Heart left ventricle (tissue), 16 donors: ENCODE data around the gene LIAS. TPM values are rescaled to one million over a fixed set of nuclear protein-coding genes. Genes with fewer than 3 reads are reported as not detected.

Source experiments
- ATAC-seq, 4 donors: fragments of 200-7000 bp; cut with Tn5 transposase; one replicate each; pipeline ENCODE4 v1.9.1; 2020 to 2022; ENCODE audit warnings: moderate library complexity in 4 of 4, mild to moderate bottlenecking in 3 of 4, moderate number of reproducible peaks in 1 of 4
- DNase-seq, 5 donors: peaks; one replicate each; pipeline ENCODE4 v3.0.0-alpha.2; 2020
- H3K27ac ChIP-seq, 12 donors: fragments of 200-600 bp; sonication (generic) in 4 of 12; one replicate each; pipeline versions ENCODE4 v1.5.0 to v1.8.0; 2016 to 2022; ENCODE audit warnings: mild to moderate bottlenecking in 2 of 12
- H3K27me3 ChIP-seq, 9 donors: fragments of 200-600 bp; sonication (generic) in 2 of 9; one replicate each; pipeline versions ENCODE4 v1.5.1 to v1.8.0; 2016 to 2022; ENCODE audit warnings: mild to moderate bottlenecking in 3 of 9
- H3K36me3 ChIP-seq, 9 donors: fragments of 200-600 bp; sonication (generic) in 2 of 9; one replicate each; pipeline versions ENCODE4 v1.5.0 to v1.8.0; 2018 to 2022; ENCODE audit warnings: mild to moderate bottlenecking in 2 of 9
- H3K4me1 ChIP-seq, 12 donors: fragments of 200-600 bp; sonication (generic) in 4 of 12; one replicate each; pipeline versions ENCODE4 v1.5.0 to v1.8.0; 2016 to 2022; ENCODE audit warnings: mild to moderate bottlenecking in 3 of 12
- H3K4me3 ChIP-seq, 12 donors: fragments of 200-600 bp; sonication (generic) in 4 of 12; one replicate each; pipeline versions ENCODE4 v1.5.0 to v1.8.0; 2017 to 2022; ENCODE audit warnings: mild to moderate bottlenecking in 9 of 12, moderate library complexity in 4 of 12
- H3K9me3 ChIP-seq, 12 donors: fragments of 200-600 bp; sonication (generic) in 4 of 12; one replicate each; pipeline versions ENCODE4 v1.5.0 to v1.8.0; 2016 to 2022; ENCODE audit warnings: mild to moderate bottlenecking in 1 of 12
- POLR2A ChIP-seq, 2 donors: fragments of 450-650 bp; IDR thresholded peaks; one replicate each; pipeline ENCODE4 v1.6.1; 2017; ENCODE audit warnings: antibody characterized with exemption in 2 of 2, mild to moderate bottlenecking in 2 of 2, moderate library complexity in 2 of 2
- WGBS, 4 donors: extraction: QIAGEN DNeasy Blood & Tissue Kit in 2 of 4; methylation state at CpG; one replicate each; pipeline versions ENCODE4 v1.1.5 to v1.1.7; 2013 to 2018; 5-methylcytosine and 5-hydroxymethylcytosine counted together
- intact Hi-C, 10 donors: fragments of 100-400 bp; cut with DNase I; formaldehyde crosslinking; loops; one replicate each; pipeline versions ENCODE4 v1.11.1 to v1.14.2; 2022
- polyA plus RNA-seq, 2 donors: library from polyadenylated mRNA; stranded (reverse); fragments of 200-250 nt; gene quantifications; one replicate each; pipeline ENCODE4 v1.2.3, GENCODE V29; 2013
- total RNA-seq, 9 donors: library from RNA; depleted of rRNA in 2 of 9; stranded (reverse); fragments of >200 nt in 2 of 9; fragmentation: NEBNext Ultra II Directional in 3 of 9; extraction: Animal tissue kit (Norgen Biotek cat#: 25700) in 3 of 9; gene quantifications; one replicate each; pipeline versions ENCODE4 v1.1.0 to v1.2.4, GENCODE V29; 2016 to 2023
- TF ChIP-seq, protein P1 (sequence below), 12 donors: fragments of 200-600 bp; sonication (generic) in 4 of 12; IDR thresholded peaks; one replicate each; pipeline versions ENCODE4 v1.5.0 to v1.8.0; 2018 to 2022; ENCODE audit warnings: antibody characterized with exemption in 12 of 12, mild to moderate bottlenecking in 5 of 12
- donor health status: ischemic (EF 13 %, LVEDD 7.1; RV severe dilation, severe dysfunction).
- donor health status: healthy with polysubstance abuse.
- donor health status: DM: no; HTN: yes; CAD: no.
- donor health status: DM: no; HTN: no; CAD: no.
- donor health status: ischemic (EF 25% LVEDD 6.9; RV normal size, moderate dysfunction).
- donor health status: ischemic (EF 25% LVEDD 5.7; RV mildly dilated, moderate dysfunction).
- donor health status: healthy.
- donor health status: DM: yes; HTN: yes; CAD: no.
- donor health status: ischemic (EF 35%, LVEDD 5.7; RV mildly dilated, moderate dysfunction).
- donor health status: nonischemic (EF 11% LVEDD 7.7; RV severe dilation, severe dysfunction).
- donor health status: DM: yes; HTN: yes; CAD: no.
- donor health status: PGD.
- donor health status: ischemic (EF 29% LVEDD 5.4; RV normal size, mild dysfunction).
- donor health status: nonischemic (EF 23%, LVEDD 6.1; RV moderate dilation, normal function).

Gene LIAS
- total and polyA plus RNA-seq, 11 donors = 15.8 to 34.4 (median 20.2) TPM

- Histone ChIP-seq H3K4me3 (no peak overlapping the region), H3K36me3 (no peaks in the 10 kb centered on the region), H3K27ac (no peak overlapping the region), H3K9me3 (no peaks in the 10 kb centered on the region), H3K27me3 (no peaks in the 10 kb centered on the region), H3K4me1 (no peaks in the 10 kb centered on the region)
- no peak for TF ChIP-seq POLR2A (IDR thresholded peaks at IDR 0.05)
- TF ChIP-seq, protein P1, sequence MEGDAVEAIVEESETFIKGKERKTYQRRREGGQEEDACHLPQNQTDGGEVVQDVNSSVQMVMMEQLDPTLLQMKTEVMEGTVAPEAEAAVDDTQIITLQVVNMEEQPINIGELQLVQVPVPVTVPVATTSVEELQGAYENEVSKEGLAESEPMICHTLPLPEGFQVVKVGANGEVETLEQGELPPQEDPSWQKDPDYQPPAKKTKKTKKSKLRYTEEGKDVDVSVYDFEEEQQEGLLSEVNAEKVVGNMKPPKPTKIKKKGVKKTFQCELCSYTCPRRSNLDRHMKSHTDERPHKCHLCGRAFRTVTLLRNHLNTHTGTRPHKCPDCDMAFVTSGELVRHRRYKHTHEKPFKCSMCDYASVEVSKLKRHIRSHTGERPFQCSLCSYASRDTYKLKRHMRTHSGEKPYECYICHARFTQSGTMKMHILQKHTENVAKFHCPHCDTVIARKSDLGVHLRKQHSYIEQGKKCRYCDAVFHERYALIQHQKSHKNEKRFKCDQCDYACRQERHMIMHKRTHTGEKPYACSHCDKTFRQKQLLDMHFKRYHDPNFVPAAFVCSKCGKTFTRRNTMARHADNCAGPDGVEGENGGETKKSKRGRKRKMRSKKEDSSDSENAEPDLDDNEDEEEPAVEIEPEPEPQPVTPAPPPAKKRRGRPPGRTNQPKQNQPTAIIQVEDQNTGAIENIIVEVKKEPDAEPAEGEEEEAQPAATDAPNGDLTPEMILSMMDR (IDR thresholded peaks at IDR 0.05) = no peak
- intact Hi-C loops = no loop called here
- no peak for DNase-seq
- no peak for ATAC-seq
- 70 to 78% (median 75%) methylated on average over 4 of the region's 4 CpGs for WGBS, 4 donors
Observed at GRCh38 chr4:39429476-39430334, 29.2 kb upstream of the LIAS start.

- WGBS, 4 donors = 90 to 94% (median 91%) methylated on average over 11 of the region's 11 CpGs
- no peaks in the 10 kb centered on the region for H3K9me3 ChIP-seq
- intact Hi-C loops = no loop called here
- peaks cover 0 to 4% (median 0%) of the 10 kb centered on the region in 9 donors for H3K27me3 ChIP-seq
- no peak overlapping the region for H3K27ac ChIP-seq
- ATAC-seq = no peak
- H3K4me1 ChIP-seq = no peaks in the 10 kb centered on the region
- no peak overlapping the region for H3K4me3 ChIP-seq
- TF ChIP-seq POLR2A (IDR thresholded peaks at IDR 0.05) = no peak
- TF ChIP-seq, protein P1 (IDR thresholded peaks at IDR 0.05) = no peak
- no peaks in the 10 kb centered on the region for H3K36me3 ChIP-seq
- DNase-seq = no peak
Observed at GRCh38 chr4:39433878-39434492, 24.9 kb upstream of the LIAS start.

DNA sequence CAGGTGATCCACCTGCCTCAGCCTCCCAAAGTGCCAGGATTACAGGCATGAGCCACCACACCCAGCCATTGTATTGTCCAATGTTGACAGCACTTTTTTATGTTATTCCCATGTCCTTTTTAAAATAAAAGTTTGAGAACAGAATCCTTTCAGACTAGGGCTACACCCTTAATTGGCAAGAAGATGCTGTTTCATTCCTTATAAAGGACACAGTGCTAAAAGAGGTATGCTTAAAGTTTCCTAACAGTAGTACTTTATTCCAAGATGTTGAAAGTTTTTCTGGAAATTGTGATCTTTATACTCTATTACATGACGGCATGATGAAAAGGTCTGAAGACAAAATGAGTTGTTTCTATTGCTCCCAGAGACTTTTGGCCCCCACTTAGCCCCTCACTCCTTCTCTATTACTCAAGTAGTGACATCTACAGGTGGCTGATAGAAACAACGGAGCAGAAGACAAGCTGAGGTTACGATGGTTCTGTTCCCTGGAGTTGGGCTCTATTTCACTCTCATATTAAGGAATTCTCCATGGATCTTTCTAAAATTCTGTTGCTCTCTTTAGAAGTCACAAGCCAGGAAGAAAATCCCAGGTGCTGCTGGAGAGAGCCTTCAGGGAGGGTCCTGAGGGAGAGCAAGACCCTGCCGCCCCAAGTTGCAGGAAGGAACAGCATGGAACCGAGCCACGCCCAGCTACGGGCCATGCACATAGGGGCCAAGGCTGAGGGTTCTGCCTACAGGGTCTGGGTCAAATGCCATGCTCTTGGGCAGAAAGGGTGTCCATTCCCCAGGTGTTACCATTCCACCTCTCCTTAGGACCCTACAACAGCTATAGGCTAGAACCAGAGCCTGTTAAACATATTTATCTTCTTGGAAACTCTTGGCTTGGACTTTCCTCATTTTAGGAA, 22.9 kb upstream of the LIAS start:
- 55 to 65% (median 61%) methylated on average over 6 to 7 of the region's 7 CpGs for WGBS, 4 donors
- no peaks in the 10 kb centered on the region for H3K9me3 ChIP-seq
- H3K27ac ChIP-seq = no peak overlapping the region
- intact Hi-C loops = no loop called here
- peaks cover 0 to 5% (median 0%) of the 10 kb centered on the region in 9 donors for H3K27me3 ChIP-seq
- no peaks in the 10 kb centered on the region for H3K36me3 ChIP-seq
- TF ChIP-seq, protein P1 (IDR thresholded peaks at IDR 0.05) = peak in 1 of 12 donors; percentile 6
- no peak for TF ChIP-seq POLR2A (IDR thresholded peaks at IDR 0.05)
- no peak for DNase-seq
- no peak for ATAC-seq
- no peaks in the 10 kb centered on the region for H3K4me1 ChIP-seq
- no peak overlapping the region for H3K4me3 ChIP-seq
